ENCODE data around the gene TIAM2.

Gene TIAM2

DNA sequence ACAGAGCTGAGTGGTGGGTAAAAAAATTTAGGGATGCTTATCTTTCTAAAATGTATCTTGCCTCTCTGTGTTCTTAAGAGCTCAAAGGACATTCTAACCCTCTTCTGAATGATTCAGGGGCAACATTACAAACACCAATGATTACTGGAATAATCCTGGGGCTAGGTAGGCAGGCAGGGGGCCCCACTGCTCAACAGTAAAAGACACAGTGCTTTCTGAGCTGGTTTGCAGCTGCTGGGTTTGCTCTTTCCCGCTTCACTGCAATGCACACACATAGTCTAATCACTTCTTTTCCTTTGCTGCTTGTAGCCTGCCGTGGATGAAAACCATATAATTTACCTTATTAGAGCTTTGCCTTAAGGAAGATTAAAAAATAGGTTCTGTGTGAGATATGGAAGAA, 292.6 kb downstream of the TIAM2 start:
- no peak for DNase-seq (ENCODE audit: low read depth, low spot score)

DNA sequence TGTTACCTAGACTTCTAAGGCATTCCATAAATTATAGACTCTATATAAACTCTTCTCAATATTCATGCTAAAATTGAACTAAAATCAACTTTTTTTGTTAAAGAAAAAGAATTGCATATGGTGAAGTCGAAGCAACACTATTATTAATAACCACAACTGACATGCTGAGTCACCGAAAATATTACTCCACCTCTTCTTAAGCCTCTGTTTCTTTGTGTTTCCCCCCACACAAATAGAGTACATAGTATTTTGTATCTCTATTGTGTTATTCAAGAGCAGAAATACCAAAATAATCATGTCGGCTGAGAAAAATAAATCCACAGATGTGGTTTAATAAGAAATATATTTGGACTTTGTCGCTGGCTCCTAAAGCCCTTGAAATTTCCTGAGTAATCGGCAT, 295.4 kb downstream of the TIAM2 start:
- no peak for DNase-seq (ENCODE audit: low read depth, low spot score)

DNA sequence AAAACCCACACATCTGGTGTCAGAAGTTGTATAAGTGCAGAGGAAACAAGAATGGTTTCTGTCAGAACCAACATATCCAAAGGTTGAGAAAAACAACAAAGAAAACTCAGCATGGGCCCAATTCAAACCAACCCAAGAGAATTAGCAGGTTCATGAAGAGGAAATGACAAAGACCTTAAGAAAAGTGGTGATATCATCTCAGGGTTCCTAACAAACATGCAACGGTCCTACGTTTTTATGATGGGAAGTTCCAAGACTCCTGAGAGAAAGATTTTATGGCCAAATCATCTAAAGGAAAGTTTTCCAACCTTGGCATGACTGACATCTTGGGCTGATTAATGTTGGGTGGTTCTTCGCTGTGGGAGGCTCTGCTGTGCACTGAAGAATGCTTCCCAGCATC, 296.2 kb downstream of the TIAM2 start:
- DNase-seq (ENCODE audit: low read depth, low spot score), result no peak

DNA sequence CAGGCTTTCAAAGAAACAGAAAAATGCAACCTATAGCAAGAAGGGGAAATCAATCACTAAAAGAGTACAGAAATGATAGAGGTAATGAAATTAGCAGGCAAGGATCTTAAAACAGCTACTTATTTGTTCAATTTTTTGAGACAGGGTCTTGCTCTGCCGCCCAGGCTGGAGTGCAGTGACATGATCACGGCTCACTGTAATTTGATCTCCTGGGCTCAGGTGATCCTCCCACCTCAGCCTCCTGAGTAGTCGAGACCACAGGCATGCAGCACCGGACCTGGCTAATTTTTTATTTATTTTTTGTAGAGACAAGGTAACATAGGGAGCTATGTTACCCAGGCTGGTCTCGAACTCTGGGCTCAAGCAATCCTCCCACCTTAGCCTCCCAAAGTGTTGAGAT, 297.6 kb downstream of the TIAM2 start:
- no peak for DNase-seq (ENCODE audit: low read depth, low spot score)

DNA sequence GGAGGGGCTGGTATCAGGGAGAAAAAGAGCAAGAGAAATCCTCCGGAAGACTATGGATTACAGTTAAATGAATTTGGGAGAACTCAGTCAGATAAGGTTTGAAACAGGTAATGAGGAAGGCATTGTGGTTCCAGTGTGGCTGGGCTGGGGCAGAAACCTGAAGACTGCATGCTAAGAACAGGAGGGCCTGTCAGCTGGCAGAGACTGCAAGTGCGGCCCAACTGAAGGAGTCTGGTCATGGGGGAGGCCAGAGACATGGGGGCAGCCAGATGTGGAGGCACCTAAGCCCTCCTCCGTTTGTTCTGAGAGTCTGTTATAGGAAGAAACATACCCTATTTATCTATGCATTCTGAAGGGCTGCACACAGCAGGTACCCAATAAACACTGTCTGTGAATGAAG, 302.6 kb downstream of the TIAM2 start:
- DNase-seq (ENCODE audit: low read depth, low spot score), result no peak

DNA sequence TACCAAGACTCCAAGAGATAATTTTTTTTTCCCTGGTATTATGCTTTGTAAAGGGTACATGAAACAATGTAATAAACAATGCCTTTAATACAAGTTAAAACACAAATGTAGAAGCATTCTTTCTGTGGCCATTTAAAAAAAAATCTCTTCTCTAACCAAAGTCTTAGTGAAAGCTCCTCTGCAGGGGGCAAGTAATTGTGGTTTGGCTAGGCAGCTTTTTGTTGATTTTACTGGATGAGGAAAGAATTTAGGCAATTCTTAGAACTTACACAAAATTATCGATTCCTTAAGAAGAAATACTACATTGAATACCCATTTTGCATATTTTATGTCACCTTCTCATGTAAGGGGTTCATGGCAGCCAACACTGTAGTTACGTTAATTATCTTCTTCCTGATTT, 306.8 kb downstream of the TIAM2 start:
- no peak for DNase-seq (ENCODE audit: low read depth, low spot score)

DNA sequence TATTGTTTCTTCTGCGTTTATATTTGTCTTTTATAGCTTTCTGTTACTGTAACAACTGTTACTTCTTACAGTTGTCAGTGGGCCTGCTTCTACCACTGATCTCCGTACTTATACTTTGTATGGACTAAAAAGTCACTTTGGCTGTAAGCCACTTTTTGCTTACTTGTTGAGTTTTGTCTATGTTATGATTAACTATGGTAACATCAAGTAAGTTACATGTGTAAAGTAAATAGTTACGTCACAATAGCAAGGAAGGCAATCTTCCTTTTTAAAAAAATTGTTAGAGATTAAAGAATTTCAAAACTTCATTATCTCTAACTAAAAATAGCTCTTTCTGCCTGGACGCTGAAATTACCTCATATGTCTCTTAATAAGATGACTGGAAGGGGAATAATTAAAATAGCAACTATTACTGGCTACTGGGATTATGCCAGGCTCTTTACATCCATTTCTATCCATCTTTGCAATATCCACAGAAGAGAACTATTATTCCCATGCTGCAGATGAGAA, 308.3 kb downstream of the TIAM2 start:
- no peak for DNase-seq (ENCODE audit: low read depth, low spot score)

DNA sequence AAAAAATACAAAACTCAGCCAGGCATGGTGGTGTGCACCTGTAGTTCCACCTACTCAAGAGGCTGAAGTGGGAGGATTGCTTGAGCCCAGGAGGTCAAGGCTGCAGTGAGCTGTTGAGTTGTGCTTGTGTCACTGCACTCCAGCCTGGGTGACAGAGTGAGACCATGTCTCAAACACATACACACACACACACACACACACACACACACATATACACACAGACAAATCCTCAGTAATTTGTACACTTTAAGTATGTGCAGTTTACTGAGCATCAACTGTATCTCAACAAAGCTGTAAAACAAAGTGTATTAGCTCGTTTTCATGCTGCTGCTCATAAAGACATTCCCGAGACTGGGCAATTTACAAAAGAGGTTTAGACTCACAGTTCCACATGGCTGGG, 311.8 kb downstream of the TIAM2 start:
- DNase-seq (ENCODE audit: low read depth, low spot score), result no peak

Measured in activated CD4-positive, CD25-positive, alpha-beta regulatory T cell treated with anti-CD3 and anti-CD28 coated beads, Interleukin-2, amount 50 U/mL, for 16 hours (primary cell).